AG09319 (cell line): ENCODE results near the gene CAMTA1.
A peak's percentile ranks its signal among the peaks of the same experiment; 100 is the strongest.
"Not testable (repeated sequence)": the region's sequence is repeated elsewhere in the genome, so short reads cannot be mapped to it uniquely, and the experiment has no call there.

ENCODE experiments used
- DNase-seq: peaks from one replicate; pipeline ENCODE4 v3.0.0-alpha.2; 2010; ENCODE audit warnings: low read depth; ENCODE audit errors: extremely low read depth
- TF ChIP-seq, protein P1 (sequence below): IDR thresholded peaks from 2 replicates; pipeline ENCODE4 v1.5.1; 2011; ENCODE audit warnings: low read depth, mild to moderate bottlenecking, inconsistent platforms, low read length, moderate library complexity

CAMTA1 gene, protein sequence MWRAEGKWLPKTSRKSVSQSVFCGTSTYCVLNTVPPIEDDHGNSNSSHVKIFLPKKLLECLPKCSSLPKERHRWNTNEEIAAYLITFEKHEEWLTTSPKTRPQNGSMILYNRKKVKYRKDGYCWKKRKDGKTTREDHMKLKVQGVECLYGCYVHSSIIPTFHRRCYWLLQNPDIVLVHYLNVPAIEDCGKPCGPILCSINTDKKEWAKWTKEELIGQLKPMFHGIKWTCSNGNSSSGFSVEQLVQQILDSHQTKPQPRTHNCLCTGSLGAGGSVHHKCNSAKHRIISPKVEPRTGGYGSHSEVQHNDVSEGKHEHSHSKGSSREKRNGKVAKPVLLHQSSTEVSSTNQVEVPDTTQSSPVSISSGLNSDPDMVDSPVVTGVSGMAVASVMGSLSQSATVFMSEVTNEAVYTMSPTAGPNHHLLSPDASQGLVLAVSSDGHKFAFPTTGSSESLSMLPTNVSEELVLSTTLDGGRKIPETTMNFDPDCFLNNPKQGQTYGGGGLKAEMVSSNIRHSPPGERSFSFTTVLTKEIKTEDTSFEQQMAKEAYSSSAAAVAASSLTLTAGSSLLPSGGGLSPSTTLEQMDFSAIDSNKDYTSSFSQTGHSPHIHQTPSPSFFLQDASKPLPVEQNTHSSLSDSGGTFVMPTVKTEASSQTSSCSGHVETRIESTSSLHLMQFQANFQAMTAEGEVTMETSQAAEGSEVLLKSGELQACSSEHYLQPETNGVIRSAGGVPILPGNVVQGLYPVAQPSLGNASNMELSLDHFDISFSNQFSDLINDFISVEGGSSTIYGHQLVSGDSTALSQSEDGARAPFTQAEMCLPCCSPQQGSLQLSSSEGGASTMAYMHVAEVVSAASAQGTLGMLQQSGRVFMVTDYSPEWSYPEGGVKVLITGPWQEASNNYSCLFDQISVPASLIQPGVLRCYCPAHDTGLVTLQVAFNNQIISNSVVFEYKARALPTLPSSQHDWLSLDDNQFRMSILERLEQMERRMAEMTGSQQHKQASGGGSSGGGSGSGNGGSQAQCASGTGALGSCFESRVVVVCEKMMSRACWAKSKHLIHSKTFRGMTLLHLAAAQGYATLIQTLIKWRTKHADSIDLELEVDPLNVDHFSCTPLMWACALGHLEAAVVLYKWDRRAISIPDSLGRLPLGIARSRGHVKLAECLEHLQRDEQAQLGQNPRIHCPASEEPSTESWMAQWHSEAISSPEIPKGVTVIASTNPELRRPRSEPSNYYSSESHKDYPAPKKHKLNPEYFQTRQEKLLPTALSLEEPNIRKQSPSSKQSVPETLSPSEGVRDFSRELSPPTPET (N-terminal part only)

DNA sequence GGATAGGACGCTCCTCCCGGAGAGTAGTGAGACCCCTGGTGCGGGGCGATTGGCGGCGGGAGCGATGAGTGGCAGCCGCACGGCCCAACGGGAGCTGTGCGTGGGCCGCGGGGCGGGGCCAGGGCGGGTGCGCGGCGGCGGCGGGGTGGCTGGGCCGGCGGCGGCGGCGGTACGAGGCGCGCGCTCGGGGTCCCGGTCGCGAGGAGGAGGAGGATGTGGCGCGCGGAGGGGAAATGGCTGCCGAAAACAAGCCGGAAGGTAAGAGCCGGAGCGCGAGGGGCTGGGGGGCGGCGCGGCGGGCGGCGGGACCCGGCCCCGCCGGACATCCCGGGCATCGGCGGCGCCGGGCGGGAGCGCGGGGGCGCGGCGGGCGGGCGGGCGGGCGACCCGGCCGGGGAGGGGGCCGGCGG is at the start of gene CAMTA1:
CAMTA1 (plus strand) TSS at position 137 of the 410 bp plus-strand sequence; CDS start at position 214, 77 bp downstream.
- no peak for DNase-seq
- TF ChIP-seq, protein P1, sequence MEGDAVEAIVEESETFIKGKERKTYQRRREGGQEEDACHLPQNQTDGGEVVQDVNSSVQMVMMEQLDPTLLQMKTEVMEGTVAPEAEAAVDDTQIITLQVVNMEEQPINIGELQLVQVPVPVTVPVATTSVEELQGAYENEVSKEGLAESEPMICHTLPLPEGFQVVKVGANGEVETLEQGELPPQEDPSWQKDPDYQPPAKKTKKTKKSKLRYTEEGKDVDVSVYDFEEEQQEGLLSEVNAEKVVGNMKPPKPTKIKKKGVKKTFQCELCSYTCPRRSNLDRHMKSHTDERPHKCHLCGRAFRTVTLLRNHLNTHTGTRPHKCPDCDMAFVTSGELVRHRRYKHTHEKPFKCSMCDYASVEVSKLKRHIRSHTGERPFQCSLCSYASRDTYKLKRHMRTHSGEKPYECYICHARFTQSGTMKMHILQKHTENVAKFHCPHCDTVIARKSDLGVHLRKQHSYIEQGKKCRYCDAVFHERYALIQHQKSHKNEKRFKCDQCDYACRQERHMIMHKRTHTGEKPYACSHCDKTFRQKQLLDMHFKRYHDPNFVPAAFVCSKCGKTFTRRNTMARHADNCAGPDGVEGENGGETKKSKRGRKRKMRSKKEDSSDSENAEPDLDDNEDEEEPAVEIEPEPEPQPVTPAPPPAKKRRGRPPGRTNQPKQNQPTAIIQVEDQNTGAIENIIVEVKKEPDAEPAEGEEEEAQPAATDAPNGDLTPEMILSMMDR = no peak

DNA sequence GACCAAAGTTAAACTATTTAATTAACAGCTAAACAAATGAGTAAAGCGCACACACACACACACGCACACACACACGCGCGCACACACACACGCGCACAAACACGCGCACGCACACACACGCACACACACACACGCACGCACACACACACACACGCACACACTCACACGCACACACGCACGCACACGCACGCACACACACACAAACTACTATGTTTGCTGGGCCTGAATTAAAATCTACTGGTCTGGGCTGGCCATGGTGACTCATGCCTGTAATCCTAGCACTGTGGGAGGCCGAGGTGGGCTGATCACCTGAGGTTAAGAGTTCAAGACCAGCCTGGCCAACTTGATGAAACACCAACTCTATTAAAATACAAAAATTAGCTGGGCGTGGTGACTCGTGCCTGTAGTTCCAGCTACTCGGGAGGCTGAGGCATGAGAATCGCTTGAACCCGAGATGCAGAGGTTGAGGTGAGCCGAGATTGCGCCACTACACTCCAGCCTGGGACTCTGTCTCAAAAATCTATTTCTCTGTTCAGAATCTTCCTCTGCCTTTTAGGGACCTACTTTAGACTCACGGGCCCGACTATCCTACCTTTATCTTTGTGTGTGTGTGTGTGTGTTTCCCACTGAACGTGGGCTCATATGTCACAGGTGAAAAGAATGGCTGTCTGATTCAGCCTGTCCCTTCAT is 46.1 kb upstream of the CAMTA1 start:
- no peak for DNase-seq
- TF ChIP-seq, protein P1 = no peak

DNA sequence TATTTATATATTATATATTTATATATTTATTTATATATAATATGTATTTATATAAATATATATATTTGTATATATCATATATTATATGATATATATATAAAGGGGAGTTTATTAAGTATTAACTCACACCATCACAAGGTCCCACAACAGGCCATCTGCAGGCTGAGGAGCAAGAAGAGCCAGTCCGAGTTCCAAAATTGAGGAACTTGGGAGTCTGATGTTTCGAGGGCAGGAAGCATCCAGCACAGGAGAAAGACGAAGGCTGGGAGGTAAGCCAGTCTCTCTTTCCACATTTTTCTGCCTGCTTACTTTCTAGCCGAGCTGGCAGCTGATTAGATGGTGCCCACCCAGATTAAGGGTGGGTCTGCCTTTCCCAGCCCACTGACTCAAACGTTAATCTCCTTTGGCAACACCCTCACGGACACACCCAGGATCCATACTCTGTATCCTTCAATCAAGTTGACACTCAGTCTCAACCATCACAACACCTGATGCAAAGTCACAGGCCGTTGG is 42.5 kb upstream of the CAMTA1 start:
- DNase-seq = not testable (repeated sequence)

DNA sequence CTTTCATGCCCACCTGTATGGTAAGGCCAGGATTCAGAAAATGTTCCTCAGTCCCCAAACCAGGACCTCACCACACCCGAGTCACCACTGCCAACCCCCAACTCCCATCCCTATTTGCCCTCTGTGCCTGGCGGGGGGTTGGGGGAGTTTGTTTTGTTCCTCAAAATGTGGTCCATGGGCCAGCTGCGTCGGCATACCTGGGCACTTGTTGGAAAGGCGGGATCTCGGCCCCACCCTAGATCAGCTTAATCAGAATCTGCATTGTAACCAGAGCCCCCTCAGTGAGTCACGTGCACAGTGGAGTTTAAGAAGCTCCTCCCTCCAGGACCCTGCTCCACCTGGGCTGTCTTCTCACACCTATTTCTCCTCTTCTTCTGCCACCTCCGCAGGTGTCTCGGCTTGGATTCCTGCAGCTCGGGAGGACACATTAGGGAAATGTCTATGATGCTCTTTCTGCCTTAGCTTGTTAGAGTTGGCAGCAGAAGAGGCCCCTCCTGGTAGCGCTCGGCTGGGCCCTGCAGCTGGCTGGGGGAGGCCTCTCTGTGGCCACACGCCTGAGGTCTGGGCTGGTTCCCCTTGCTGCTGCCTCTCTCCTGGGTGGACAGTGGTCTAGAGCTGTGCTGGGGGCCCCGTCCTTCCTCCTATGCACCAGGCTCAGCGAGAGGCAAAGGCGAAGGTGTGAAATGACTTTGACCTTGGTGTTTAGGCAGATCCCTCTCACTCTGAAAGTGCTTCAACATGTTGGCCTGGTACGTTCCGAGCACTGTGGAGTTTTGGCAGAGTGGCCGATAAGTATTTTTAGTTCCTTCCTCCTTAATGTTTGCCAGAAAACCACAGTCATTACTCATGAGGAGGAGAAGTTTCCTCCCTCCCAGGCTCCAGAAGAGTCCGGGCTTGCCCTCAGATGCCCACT is 41.8 kb upstream of the CAMTA1 start:
- TF ChIP-seq, protein P1 = no peak
- peak; percentile 57 for DNase-seq

DNA sequence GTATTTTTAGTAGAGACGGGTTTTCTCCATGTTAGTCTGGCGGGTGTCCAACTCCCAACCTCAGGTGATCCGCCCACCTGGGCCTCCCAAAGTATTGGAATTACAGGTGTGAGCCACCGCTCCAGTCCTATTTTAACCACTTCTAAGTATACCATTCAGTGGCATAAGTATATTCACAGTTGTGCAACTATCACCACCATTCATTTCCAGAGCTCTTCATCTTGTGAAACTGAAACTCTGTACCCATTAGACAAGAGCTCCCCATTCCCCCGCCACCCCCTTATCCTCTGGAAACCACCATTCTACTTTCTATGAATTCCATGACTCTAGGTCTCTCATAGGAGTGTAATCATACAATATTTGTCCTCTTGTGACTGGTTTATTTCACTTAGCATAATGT is 40.2 kb upstream of the CAMTA1 start:
- no peak for DNase-seq
- TF ChIP-seq, protein P1 = no peak

DNA sequence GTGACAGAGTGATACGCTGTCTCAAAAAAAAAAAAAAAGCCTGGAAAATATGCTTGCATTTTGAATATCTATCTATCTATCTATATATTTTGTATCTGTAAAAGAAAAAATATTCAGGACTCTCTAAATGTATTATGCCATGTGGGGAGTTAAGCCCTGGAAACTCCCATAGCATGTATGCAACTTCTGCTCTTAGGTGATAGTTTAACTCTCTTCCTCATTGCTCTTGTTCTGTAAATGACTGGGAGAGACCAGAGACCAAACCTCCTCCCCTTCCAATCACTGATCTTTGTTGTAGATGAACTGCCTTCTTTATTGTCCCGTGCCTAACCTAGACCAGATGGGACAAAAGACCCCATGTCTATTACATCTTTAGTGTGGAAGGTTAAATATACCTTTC is 37.6 kb upstream of the CAMTA1 start:
- TF ChIP-seq, protein P1 = no peak
- no peak for DNase-seq
